ENCODE results near the gene HTT-AS.

Gene HTT-AS

GRCh38 chr4:3091464-3091863 is 17.1 kb upstream of the HTT-AS start:
- H3K4me3 ChIP-seq (ENCODE audit: low read depth, low read length) = no peak overlapping the region
- DNase-seq (ENCODE audit: low read depth) = no peak
- no peak for TF ChIP-seq CTCF (IDR thresholded peaks at IDR 0.05; ENCODE audit: insufficient read depth, low read depth, low read length, missing control alignments)

GRCh38 chr4:3087115-3087797 is 12.9 kb upstream of the HTT-AS start:
- H3K4me3 ChIP-seq (ENCODE audit: low read depth, low read length) = no peak overlapping the region
- TF ChIP-seq CTCF (IDR thresholded peaks at IDR 0.05; ENCODE audit: insufficient read depth, low read depth, low read length, missing control alignments) = no peak
- no peak for DNase-seq (ENCODE audit: low read depth)

GRCh38 chr4:3085948-3086670 is 11.8 kb upstream of the HTT-AS start:
- no peak overlapping the region for H3K4me3 ChIP-seq (ENCODE audit: low read depth, low read length)
- no peak for TF ChIP-seq CTCF (IDR thresholded peaks at IDR 0.05; ENCODE audit: insufficient read depth, low read depth, low read length, missing control alignments)
- DNase-seq (ENCODE audit: low read depth) = no peak

GRCh38 chr4:3083732-3084131 is 9.4 kb upstream of the HTT-AS start:
- H3K4me3 ChIP-seq (ENCODE audit: low read depth, low read length) = no peak overlapping the region
- no peak for DNase-seq (ENCODE audit: low read depth)
- no peak for TF ChIP-seq CTCF (IDR thresholded peaks at IDR 0.05; ENCODE audit: insufficient read depth, low read depth, low read length, missing control alignments)

GRCh38 chr4:3082925-3083515 is 8.7 kb upstream of the HTT-AS start:
- no peak for TF ChIP-seq CTCF (IDR thresholded peaks at IDR 0.05; ENCODE audit: insufficient read depth, low read depth, low read length, missing control alignments)
- no peak overlapping the region for H3K4me3 ChIP-seq (ENCODE audit: low read depth, low read length)
- DNase-seq (ENCODE audit: low read depth) = no peak

- H3K4me3 ChIP-seq (ENCODE audit: low read depth, low read length) = peak overlapping the region; percentile 91
- no peak for TF ChIP-seq CTCF (IDR thresholded peaks at IDR 0.05; ENCODE audit: insufficient read depth, low read depth, low read length, missing control alignments)
- DNase-seq (ENCODE audit: low read depth) = peak; percentile 84
Observed at GRCh38 chr4:3079694-3080123, 5.4 kb upstream of the HTT-AS start.
